Stimulated activated CD4-positive, alpha-beta T cell treated with anti-CD3 and anti-CD28 coated beads, TNF-alpha, amount 100 ng/mL, for 4 hours (primary cell): Measurements from ENCODE around the gene PARN.

Source experiments
- DNase-seq, 3 experiments: peaks; one replicate each; pipeline ENCODE4 v3.0.0-alpha.2; 2020; ENCODE audit warnings: low read depth in 3 of 3

The PARN gene

GRCh38 chr16:14499110-14499509, 130.9 kb downstream of the PARN start:
- DNase-seq, result no peak

- DNase-seq, result no peak
Observed at GRCh38 chr16:14497245-14498082, 132.6 kb downstream of the PARN start.

GRCh38 chr16:14496786-14497185, 133.3 kb downstream of the PARN start:
- no peak for DNase-seq

- DNase-seq, result no peak
Observed at GRCh38 chr16:14496047-14496770, 133.9 kb downstream of the PARN start.

GRCh38 chr16:14495213-14496046, 134.6 kb downstream of the PARN start:
- no peak for DNase-seq

- no peak for DNase-seq
Observed at GRCh38 chr16:14494396-14494966, 135.6 kb downstream of the PARN start.

- DNase-seq, result no peak
Observed at GRCh38 chr16:14493791-14494190, 136.3 kb downstream of the PARN start.

GRCh38 chr16:14492614-14493013, 137.4 kb downstream of the PARN start:
- no peak for DNase-seq

- no peak for DNase-seq
Observed at GRCh38 chr16:14491861-14492529, 138.1 kb downstream of the PARN start.

- no peak for DNase-seq
Observed at GRCh38 chr16:14490235-14490634, 139.8 kb downstream of the PARN start.

- no peak for DNase-seq
Observed at GRCh38 chr16:14489460-14489859, 140.6 kb downstream of the PARN start.

- DNase-seq, result no peak
Observed at GRCh38 chr16:14487579-14487978, 142.5 kb downstream of the PARN start.

- DNase-seq, result no peak
Observed at GRCh38 chr16:14486520-14487303, 143.3 kb downstream of the PARN start.

GRCh38 chr16:14485811-14486519, 144.1 kb downstream of the PARN start:
- no peak for DNase-seq

GRCh38 chr16:14485121-14485551, 144.9 kb downstream of the PARN start:
- no peak for DNase-seq

- no peak for DNase-seq
Observed at GRCh38 chr16:14483819-14484385, 146.2 kb downstream of the PARN start.

- no peak for DNase-seq
Observed at GRCh38 chr16:14476183-14476582, 153.9 kb downstream of the PARN start.

- DNase-seq, result no peak
Observed at GRCh38 chr16:14475370-14476139, 154.5 kb downstream of the PARN start.

- DNase-seq, result no peak
Observed at GRCh38 chr16:14473488-14473887, 156.6 kb downstream of the PARN start.
